SK-N-SH treated with all-trans-retinoic acid at 6 μM for 48 hours (cell line): ENCODE data around the gene EHD4.

ENCODE experiments used
- ATAC-seq: fragments of 200-7000 bp; cut with Tn5 transposase; 3 replicates; pipeline ENCODE4 v1.9.1; 2020; ENCODE audit warnings: mild to moderate bottlenecking, moderate library complexity
- ARNTL ChIP-seq: fragments of 450-650 bp; formaldehyde crosslinking; IDR thresholded peaks from 2 replicates; pipeline ENCODE4 v1.5.0; 2020; ENCODE audit warnings: low read depth, mild to moderate bottlenecking, moderate library complexity, borderline replicate concordance
- BACH2 ChIP-seq: fragments of 250-450 bp; sonication (Bioruptor Pico); IDR thresholded peaks from 2 replicates; pipeline ENCODE4 v1.9.0; 2021; ENCODE audit warnings: mild to moderate bottlenecking, borderline replicate concordance
- ESRRG ChIP-seq: fragments of 250-450 bp; sonication (Bioruptor Pico); IDR thresholded peaks from 2 replicates; pipeline ENCODE4 v1.6.1; 2021; ENCODE audit warnings: mild to moderate bottlenecking
- GLIS3 ChIP-seq: fragments of 250-450 bp; sonication (Bioruptor Pico); IDR thresholded peaks from 2 replicates; pipeline ENCODE4 v1.5.0; 2020; ENCODE audit warnings: mild to moderate bottlenecking, moderate library complexity
- ISL1 ChIP-seq: fragments of 250-450 bp; sonication (Bioruptor Pico); IDR thresholded peaks from 2 replicates; pipeline ENCODE4 v2.1.2; 2022; ENCODE audit warnings: mild to moderate bottlenecking, moderate library complexity
- OSR1 ChIP-seq: fragments of 250-450 bp; sonication (Bioruptor Pico); IDR thresholded peaks from 2 replicates; pipeline ENCODE4 v1.8.0; 2022; ENCODE audit warnings: moderate library complexity, mild to moderate bottlenecking, inconsistent platforms
- PPARA ChIP-seq: fragments of 250-450 bp; sonication (Bioruptor Pico); IDR thresholded peaks from 2 replicates; pipeline ENCODE4 v1.5.0; 2020; ENCODE audit warnings: mild to moderate bottlenecking, borderline replicate concordance
- RARB ChIP-seq: fragments of 250-450 bp; sonication (Bioruptor Pico); IDR thresholded peaks from 2 replicates; pipeline ENCODE4 v1.8.0; 2021; ENCODE audit warnings: mild to moderate bottlenecking, moderate library complexity
- TOX ChIP-seq: fragments of 250-450 bp; sonication (Bioruptor Pico); IDR thresholded peaks from 2 replicates; pipeline ENCODE4 v1.8.0; 2021; ENCODE audit warnings: mild to moderate bottlenecking, moderate library complexity, borderline replicate concordance
- ZC3H10 ChIP-seq: fragments of 250-450 bp; sonication (Bioruptor Pico); IDR thresholded peaks from 2 replicates; pipeline ENCODE4 v1.5.1; 2021; ENCODE audit warnings: mild to moderate bottlenecking, moderate library complexity
- ZFP3 ChIP-seq: fragments of 250-450 bp; sonication (Bioruptor Pico); IDR thresholded peaks from 2 replicates; pipeline ENCODE4 v1.5.0; 2020; ENCODE audit warnings: mild to moderate bottlenecking, moderate library complexity
- ZFP30 ChIP-seq: fragments of 450-650 bp; formaldehyde crosslinking; IDR thresholded peaks from 2 replicates; pipeline ENCODE4 v1.5.0; 2022; ENCODE audit warnings: mild to moderate bottlenecking, moderate library complexity
- ZNF70 ChIP-seq: fragments of 450-650 bp; formaldehyde crosslinking; IDR thresholded peaks from 2 replicates; pipeline ENCODE4 v1.5.0; 2020; ENCODE audit warnings: mild to moderate bottlenecking, moderate library complexity
- TF ChIP-seq, protein P1 (sequence below): fragments of 250-450 bp; sonication (Bioruptor Pico); IDR thresholded peaks from 2 replicates; pipeline ENCODE4 v1.5.1; 2020; ENCODE audit warnings: low read depth, mild to moderate bottlenecking, moderate library complexity
- TF ChIP-seq, protein P2 (sequence below): fragments of 250-450 bp; sonication (Bioruptor Pico); IDR thresholded peaks from 2 replicates; pipeline ENCODE4 v1.8.0; 2020; ENCODE audit warnings: mild to moderate bottlenecking, moderate library complexity, borderline replicate concordance
- TF ChIP-seq, protein P3 (sequence below): fragments of 250-450 bp; sonication (Bioruptor Pico); IDR thresholded peaks from 2 replicates; pipeline ENCODE4 v1.5.0; 2020; ENCODE audit warnings: mild to moderate bottlenecking, moderate library complexity
- TF ChIP-seq, protein P4 (sequence below): fragments of 250-450 bp; sonication (Bioruptor Pico); IDR thresholded peaks from 2 replicates; pipeline ENCODE4 v1.8.0; 2021; ENCODE audit warnings: low read depth, mild to moderate bottlenecking, moderate library complexity, borderline replicate concordance
- TF ChIP-seq, protein P5 (sequence below): fragments of 250-450 bp; sonication (Bioruptor Pico); IDR thresholded peaks from 2 replicates; pipeline ENCODE4 v1.5.1; 2021; ENCODE audit warnings: mild to moderate bottlenecking, moderate library complexity

Gene EHD4

DNA sequence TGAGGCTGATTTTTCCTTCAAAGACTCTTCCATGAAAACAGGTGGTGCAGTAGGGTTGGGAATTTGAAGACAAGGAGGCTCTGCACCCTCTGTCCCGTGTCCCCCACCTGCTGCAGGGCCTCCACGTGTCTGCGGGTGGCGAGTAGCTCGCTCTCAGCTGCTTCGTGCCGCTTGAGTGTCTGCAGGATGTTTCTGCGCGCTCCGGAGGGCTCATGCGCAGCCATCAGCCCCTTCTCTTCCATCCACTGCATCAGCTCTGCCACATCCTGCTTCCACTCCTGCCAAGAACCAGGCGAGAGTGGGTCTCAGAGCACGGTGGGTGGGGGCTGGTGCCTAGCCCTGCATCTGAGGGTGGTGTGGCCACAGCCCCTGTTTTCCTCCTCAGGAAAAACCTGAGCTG lies 96.3 kb downstream of the EHD4 start:
- ATAC-seq, result no peak
- TF ChIP-seq ARNTL (CRISPR knock-in tag) (no peak), TOX (CRISPR knock-in tag) (no peak), BACH2 (CRISPR knock-in tag) (no peak), ZC3H10 (CRISPR knock-in tag) (no peak), GLIS3 (CRISPR knock-in tag) (no peak)
- TF ChIP-seq, protein P1, sequence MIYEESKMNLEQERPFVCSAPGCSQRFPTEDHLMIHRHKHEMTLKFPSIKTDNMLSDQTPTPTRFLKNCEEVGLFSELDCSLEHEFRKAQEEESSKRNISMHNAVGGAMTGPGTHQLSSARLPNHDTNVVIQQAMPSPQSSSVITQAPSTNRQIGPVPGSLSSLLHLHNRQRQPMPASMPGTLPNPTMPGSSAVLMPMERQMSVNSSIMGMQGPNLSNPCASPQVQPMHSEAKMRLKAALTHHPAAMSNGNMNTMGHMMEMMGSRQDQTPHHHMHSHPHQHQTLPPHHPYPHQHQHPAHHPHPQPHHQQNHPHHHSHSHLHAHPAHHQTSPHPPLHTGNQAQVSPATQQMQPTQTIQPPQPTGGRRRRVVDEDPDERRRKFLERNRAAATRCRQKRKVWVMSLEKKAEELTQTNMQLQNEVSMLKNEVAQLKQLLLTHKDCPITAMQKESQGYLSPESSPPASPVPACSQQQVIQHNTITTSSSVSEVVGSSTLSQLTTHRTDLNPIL, result no peak
- TF ChIP-seq, all 23 proteins: peak for 0

DNA sequence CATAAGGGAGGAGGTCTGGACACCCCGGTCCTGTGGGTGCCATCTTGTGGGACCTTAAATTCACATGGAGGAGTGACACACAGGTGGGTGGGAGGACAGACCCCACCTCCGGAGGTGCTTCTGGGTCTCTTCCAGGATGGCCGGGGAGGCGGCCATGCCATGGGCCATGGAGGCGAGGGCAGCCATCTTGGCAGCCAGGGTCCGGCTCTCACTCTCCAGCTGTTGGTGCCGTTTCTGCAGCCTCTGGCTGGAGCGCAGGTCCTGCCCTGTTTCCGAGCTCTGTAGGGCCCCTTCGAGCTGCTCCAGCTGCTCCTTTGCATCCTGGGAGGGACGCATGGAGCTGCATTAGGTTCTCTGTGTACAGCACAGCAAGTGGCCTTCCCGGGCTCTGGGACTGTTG lies 97.6 kb downstream of the EHD4 start:
- TF ChIP-seq ARNTL (CRISPR knock-in tag) (no peak), ISL1 (CRISPR knock-in tag) (no peak), ESRRG (CRISPR knock-in tag) (no peak)
- TF ChIP-seq, protein P2, sequence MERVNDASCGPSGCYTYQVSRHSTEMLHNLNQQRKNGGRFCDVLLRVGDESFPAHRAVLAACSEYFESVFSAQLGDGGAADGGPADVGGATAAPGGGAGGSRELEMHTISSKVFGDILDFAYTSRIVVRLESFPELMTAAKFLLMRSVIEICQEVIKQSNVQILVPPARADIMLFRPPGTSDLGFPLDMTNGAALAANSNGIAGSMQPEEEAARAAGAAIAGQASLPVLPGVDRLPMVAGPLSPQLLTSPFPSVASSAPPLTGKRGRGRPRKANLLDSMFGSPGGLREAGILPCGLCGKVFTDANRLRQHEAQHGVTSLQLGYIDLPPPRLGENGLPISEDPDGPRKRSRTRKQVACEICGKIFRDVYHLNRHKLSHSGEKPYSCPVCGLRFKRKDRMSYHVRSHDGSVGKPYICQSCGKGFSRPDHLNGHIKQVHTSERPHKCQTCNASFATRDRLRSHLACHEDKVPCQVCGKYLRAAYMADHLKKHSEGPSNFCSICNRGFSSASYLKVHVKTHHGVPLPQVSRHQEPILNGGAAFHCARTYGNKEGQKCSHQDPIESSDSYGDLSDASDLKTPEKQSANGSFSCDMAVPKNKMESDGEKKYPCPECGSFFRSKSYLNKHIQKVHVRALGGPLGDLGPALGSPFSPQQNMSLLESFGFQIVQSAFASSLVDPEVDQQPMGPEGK (CRISPR knock-in tag), result no peak
- ATAC-seq, result no peak

DNA sequence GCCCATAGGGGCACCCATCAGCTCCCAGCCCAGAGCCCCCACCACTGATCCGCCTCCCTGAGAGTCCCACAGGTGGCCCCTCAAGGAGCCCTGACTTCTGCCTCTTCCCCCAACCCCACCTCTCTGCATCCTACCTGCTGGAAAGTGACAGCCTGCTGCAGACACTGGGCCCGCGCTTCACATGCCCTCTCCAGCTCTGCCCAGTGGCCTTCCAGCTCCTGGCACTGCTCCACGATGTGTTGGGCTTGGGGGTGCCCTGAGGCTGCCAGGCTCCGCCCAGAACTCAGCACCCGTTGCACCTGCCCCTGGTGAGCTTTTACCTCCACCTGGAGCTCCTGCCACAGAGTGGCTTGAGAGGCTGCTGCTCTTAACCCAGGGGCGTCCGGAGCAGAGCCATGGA lies 98.6 kb downstream of the EHD4 start:
- TF ChIP-seq ZNF70 (CRISPR knock-in tag) (no peak), RARB (CRISPR knock-in tag) (no peak), ESRRG (CRISPR knock-in tag) (no peak), ZC3H10 (CRISPR knock-in tag) (no peak), ZFP30 (CRISPR knock-in tag) (no peak), BACH2 (CRISPR knock-in tag) (no peak)
- TF ChIP-seq, protein P3, sequence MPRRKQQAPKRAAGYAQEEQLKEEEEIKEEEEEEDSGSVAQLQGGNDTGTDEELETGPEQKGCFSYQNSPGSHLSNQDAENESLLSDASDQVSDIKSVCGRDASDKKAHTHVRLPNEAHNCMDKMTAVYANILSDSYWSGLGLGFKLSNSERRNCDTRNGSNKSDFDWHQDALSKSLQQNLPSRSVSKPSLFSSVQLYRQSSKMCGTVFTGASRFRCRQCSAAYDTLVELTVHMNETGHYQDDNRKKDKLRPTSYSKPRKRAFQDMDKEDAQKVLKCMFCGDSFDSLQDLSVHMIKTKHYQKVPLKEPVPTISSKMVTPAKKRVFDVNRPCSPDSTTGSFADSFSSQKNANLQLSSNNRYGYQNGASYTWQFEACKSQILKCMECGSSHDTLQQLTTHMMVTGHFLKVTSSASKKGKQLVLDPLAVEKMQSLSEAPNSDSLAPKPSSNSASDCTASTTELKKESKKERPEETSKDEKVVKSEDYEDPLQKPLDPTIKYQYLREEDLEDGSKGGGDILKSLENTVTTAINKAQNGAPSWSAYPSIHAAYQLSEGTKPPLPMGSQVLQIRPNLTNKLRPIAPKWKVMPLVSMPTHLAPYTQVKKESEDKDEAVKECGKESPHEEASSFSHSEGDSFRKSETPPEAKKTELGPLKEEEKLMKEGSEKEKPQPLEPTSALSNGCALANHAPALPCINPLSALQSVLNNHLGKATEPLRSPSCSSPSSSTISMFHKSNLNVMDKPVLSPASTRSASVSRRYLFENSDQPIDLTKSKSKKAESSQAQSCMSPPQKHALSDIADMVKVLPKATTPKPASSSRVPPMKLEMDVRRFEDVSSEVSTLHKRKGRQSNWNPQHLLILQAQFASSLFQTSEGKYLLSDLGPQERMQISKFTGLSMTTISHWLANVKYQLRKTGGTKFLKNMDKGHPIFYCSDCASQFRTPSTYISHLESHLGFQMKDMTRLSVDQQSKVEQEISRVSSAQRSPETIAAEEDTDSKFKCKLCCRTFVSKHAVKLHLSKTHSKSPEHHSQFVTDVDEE (CRISPR knock-in tag), result no peak
- TF ChIP-seq, protein P4, sequence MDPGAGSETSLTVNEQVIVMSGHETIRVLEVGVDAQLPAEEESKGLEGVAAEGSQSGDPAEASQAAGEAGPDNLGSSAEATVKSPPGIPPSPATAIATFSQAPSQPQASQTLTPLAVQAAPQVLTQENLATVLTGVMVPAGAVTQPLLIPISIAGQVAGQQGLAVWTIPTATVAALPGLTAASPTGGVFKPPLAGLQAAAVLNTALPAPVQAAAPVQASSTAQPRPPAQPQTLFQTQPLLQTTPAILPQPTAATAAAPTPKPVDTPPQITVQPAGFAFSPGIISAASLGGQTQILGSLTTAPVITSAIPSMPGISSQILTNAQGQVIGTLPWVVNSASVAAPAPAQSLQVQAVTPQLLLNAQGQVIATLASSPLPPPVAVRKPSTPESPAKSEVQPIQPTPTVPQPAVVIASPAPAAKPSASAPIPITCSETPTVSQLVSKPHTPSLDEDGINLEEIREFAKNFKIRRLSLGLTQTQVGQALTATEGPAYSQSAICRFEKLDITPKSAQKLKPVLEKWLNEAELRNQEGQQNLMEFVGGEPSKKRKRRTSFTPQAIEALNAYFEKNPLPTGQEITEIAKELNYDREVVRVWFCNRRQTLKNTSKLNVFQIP (CRISPR knock-in tag), result no peak
- no peak for ATAC-seq

DNA sequence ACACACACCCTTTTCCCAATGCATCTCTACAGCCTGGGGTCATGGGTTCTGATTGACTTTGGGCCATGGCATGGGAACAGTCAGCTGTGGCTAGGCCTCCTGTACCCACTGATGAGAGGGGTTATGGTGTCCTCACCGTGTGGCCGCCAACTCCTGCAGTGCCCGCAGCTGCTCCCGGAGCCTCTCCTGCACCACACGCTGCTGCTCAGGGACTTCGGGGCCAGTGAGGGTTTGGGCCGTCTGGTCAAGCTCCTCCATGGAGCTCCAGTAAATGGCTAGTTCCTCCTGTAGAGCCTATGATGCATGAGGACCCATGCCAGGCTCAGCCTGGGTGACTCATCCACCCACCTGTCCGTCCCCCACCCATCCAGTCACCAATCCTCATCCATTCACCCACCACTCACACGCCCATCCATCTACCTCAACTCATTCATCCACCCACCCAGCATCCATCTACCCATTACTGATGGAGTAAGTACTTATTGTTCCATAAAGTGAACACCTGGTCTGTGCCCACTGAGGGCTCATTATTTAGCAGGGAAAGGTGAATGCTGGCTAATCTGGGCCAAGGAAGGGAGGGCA lies 100.1 kb downstream of the EHD4 start:
- ATAC-seq, result no peak
- TF ChIP-seq, protein P3 (CRISPR knock-in tag), result no peak
- TF ChIP-seq, protein P4 (CRISPR knock-in tag), result no peak
- TF ChIP-seq ZFP3 (CRISPR knock-in tag), result no peak
- TF ChIP-seq ZFP30 (CRISPR knock-in tag), result no peak
- no peak for TF ChIP-seq ISL1 (CRISPR knock-in tag)
- TF ChIP-seq PPARA (CRISPR knock-in tag), result no peak
- TF ChIP-seq RARB (CRISPR knock-in tag), result no peak
- TF ChIP-seq ESRRG (CRISPR knock-in tag), result no peak
- no peak for TF ChIP-seq OSR1
- no peak for TF ChIP-seq BACH2 (CRISPR knock-in tag)
- no peak for TF ChIP-seq TOX (CRISPR knock-in tag)
- TF ChIP-seq ARNTL (CRISPR knock-in tag), result no peak
- TF ChIP-seq, protein P5, sequence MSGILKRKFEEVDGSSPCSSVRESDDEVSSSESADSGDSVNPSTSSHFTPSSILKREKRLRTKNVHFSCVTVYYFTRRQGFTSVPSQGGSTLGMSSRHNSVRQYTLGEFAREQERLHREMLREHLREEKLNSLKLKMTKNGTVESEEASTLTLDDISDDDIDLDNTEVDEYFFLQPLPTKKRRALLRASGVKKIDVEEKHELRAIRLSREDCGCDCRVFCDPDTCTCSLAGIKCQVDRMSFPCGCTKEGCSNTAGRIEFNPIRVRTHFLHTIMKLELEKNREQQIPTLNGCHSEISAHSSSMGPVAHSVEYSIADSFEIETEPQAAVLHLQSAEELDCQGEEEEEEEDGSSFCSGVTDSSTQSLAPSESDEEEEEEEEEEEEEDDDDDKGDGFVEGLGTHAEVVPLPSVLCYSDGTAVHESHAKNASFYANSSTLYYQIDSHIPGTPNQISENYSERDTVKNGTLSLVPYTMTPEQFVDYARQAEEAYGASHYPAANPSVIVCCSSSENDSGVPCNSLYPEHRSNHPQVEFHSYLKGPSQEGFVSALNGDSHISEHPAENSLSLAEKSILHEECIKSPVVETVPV (CRISPR knock-in tag), result no peak
- no peak for TF ChIP-seq ZC3H10 (CRISPR knock-in tag)
